Adrenal gland (tissue), 5 donors: ENCODE results near the gene GALE.

ENCODE experiments used
- POLR2A ChIP-seq, 2 donors: fragments of 450-650 bp; IDR thresholded peaks; one replicate each; pipeline ENCODE4 v1.6.1; 2017; ENCODE audit warnings: antibody characterized with exemption in 2 of 2, mild to moderate bottlenecking in 2 of 2, moderate library complexity in 1 of 2
- TF ChIP-seq, protein P1 (sequence below), 6 experiments: fragments of 450-650 bp in 4 of 6; fragments of 200-600 bp in 2 of 6; sonication (generic) in 1 of 6; IDR thresholded peaks; 1 replicate in 5 of 6; 2 replicates in 1 of 6; pipeline versions ENCODE4 v1.5.1 to v1.8.0; 2016 to 2021; ENCODE audit warnings: antibody characterized with exemption in 6 of 6, mild to moderate bottlenecking in 2 of 6, moderate library complexity in 1 of 6
- donor health status: DM: no; HTN: no; CAD: no.

DNA sequence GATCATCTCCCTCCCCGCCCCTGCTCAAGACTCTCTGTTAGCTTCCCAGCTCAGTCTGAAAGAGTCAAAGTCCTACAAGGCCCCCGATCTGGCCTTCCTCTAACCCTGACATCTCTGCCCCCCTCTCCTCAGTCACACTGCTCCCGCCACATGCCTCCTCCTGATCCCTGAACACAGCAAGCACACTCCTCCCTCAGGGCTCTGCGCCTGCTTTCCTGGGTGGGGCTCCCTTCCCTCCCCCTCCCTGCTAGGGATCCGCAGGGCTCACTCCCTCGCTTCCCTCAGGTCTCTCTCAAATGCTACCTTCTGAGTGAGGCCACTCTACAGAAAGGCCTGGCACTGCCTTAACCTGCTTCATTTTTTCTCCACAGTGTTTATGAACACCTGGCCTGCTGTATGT, 5.7 kb upstream of the GALE start:
- no peak for TF ChIP-seq POLR2A (IDR thresholded peaks at IDR 0.05)
- TF ChIP-seq, protein P1, sequence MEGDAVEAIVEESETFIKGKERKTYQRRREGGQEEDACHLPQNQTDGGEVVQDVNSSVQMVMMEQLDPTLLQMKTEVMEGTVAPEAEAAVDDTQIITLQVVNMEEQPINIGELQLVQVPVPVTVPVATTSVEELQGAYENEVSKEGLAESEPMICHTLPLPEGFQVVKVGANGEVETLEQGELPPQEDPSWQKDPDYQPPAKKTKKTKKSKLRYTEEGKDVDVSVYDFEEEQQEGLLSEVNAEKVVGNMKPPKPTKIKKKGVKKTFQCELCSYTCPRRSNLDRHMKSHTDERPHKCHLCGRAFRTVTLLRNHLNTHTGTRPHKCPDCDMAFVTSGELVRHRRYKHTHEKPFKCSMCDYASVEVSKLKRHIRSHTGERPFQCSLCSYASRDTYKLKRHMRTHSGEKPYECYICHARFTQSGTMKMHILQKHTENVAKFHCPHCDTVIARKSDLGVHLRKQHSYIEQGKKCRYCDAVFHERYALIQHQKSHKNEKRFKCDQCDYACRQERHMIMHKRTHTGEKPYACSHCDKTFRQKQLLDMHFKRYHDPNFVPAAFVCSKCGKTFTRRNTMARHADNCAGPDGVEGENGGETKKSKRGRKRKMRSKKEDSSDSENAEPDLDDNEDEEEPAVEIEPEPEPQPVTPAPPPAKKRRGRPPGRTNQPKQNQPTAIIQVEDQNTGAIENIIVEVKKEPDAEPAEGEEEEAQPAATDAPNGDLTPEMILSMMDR (IDR thresholded peaks at IDR 0.05), result no peak
